GM21786 (cell line): ENCODE measurements around the gene PAM.
"Not testable (repeated sequence)": the region's sequence is repeated elsewhere in the genome, so short reads cannot be mapped to it uniquely, and the experiment has no call there.

ENCODE experiments used
- ATAC-seq: cut with Tn5 transposase; IDR thresholded peaks from one replicate; pipeline ENCODE4 v1.9.1; 2021; ENCODE audit not compliant: unreplicated experiment

PAM gene

GRCh38 chr5:102981957-102982635 is 227.0 kb downstream of the PAM start:
- no peak for ATAC-seq

GRCh38 chr5:102986074-102986473 is 231.0 kb downstream of the PAM start:
- no peak for ATAC-seq

GRCh38 chr5:102988459-102988858 is 233.4 kb downstream of the PAM start:
- no peak for ATAC-seq

GRCh38 chr5:102991802-102992201 is 236.7 kb downstream of the PAM start:
- no peak for ATAC-seq

- ATAC-seq, result no peak
These were observed 241.0 kb downstream of the PAM start for GRCh38 chr5:102996011-102996575.

GRCh38 chr5:102998224-102998623 is 243.1 kb downstream of the PAM start:
- ATAC-seq, result no peak

- ATAC-seq, result no peak
These were observed 244.1 kb downstream of the PAM start for GRCh38 chr5:102999191-102999590.

- ATAC-seq, result not testable (repeated sequence)
These were observed 244.5 kb downstream of the PAM start for GRCh38 chr5:102999621-103000020.

GRCh38 chr5:103000089-103000488 is 245.0 kb downstream of the PAM start:
- no peak for ATAC-seq

- no peak for ATAC-seq
These were observed 248.8 kb downstream of the PAM start for GRCh38 chr5:103003872-103004271.

- no peak for ATAC-seq
These were observed 250.2 kb downstream of the PAM start for GRCh38 chr5:103005276-103005675.

GRCh38 chr5:103006921-103007320 is 251.8 kb downstream of the PAM start:
- no peak for ATAC-seq

- ATAC-seq, result no peak
These were observed 255.1 kb downstream of the PAM start for GRCh38 chr5:103010168-103010567.

GRCh38 chr5:103013933-103014552 is 258.9 kb downstream of the PAM start:
- ATAC-seq, result no peak

GRCh38 chr5:103014983-103015382 is 259.9 kb downstream of the PAM start:
- no peak for ATAC-seq

GRCh38 chr5:103016167-103016566 is 261.1 kb downstream of the PAM start:
- no peak for ATAC-seq

- ATAC-seq, result no peak
These were observed 264.7 kb downstream of the PAM start for GRCh38 chr5:103019804-103020203.

- ATAC-seq, result peak; percentile 83
These were observed 266.2 kb downstream of the PAM start for GRCh38 chr5:103021314-103021713.

GRCh38 chr5:103027267-103027666 is 272.2 kb downstream of the PAM start:
- no peak for ATAC-seq

GRCh38 chr5:103031607-103032006 is 276.5 kb downstream of the PAM start:
- no peak for ATAC-seq

- no peak for ATAC-seq
These were observed 278.6 kb downstream of the PAM start for GRCh38 chr5:103033696-103034095.

GRCh38 chr5:103034662-103035392 is 279.7 kb downstream of the PAM start:
- no peak for ATAC-seq
